Measurements from ENCODE around the gene EIF4A2.

DNA sequence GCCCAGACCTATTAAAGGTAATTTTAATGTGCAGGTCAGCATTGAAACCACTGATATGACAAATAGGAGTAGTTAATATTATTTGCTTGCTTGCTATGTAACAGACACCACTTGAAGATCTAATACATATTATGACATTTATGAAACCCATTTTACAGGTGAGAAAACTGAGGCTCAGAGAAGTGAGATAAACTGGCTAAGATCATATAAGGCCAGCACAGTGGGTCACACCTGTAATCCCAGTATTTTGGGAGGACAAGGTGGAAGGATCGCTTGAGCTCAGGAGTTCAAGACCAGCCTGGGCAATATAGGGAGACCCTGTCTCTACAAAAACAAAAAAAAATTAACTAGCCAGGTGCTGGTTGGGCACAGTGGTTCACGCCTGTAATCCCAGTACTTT, 33.1 kb upstream of the EIF4A2 start:
- TF ChIP-seq CTCF (IDR thresholded peaks at IDR 0.05), result no peak
- no peak for TF ChIP-seq EZH2phosphoT487 (IDR thresholded peaks at IDR 0.05)

Data from neural progenitor cell (in vitro differentiated cells).